BLaER1 (cell line): ENCODE data around the gene DPH2.

ENCODE experiments used
- H3K27ac ChIP-seq: shearing (Covaris generic); formaldehyde crosslinking; 2 replicates; pipeline ENCODE4 v1.8.1; 2022
- H3K27me3 ChIP-seq: shearing (Covaris generic); formaldehyde crosslinking; 2 replicates; pipeline ENCODE4 v1.8.1; 2022
- H3K36me3 ChIP-seq: shearing (Covaris generic); formaldehyde crosslinking; 2 replicates; pipeline ENCODE4 v1.8.1; 2022
- H3K4me1 ChIP-seq: shearing (Covaris generic); formaldehyde crosslinking; 2 replicates; pipeline ENCODE4 v1.8.1; 2022
- H3K4me2 ChIP-seq: shearing (Covaris generic); formaldehyde crosslinking; 2 replicates; pipeline ENCODE4 v1.8.1; 2022
- H3K4me3 ChIP-seq: shearing (Covaris generic); formaldehyde crosslinking; 2 replicates; pipeline ENCODE4 v1.8.1; 2022
- H3K9ac ChIP-seq: shearing (Covaris generic); formaldehyde crosslinking; 2 replicates; pipeline ENCODE4 v1.8.1; 2022
- H3K9me3 ChIP-seq: shearing (Covaris generic); formaldehyde crosslinking; 2 replicates; pipeline ENCODE4 v1.8.1; 2022
- H4K20me1 ChIP-seq: shearing (Covaris generic); formaldehyde crosslinking; 2 replicates; pipeline ENCODE4 v1.8.1; 2022
- Cebpa-rat ChIP-seq: shearing (Covaris generic); IDR thresholded peaks from 2 replicates; pipeline ENCODE4 v1.8.1; 2022

Gene DPH2

GRCh38 chr1:43980255-43981134 is 10.7 kb downstream of the DPH2 start:
- Histone ChIP-seq H3K27ac (peak overlapping the region; percentile 93), H3K9ac (peak overlapping the region; percentile 90), H3K36me3 (peaks cover 70% of the 10 kb centered on the region), H3K4me1 (peaks cover 57% of the 10 kb centered on the region), H3K4me2 (peak overlapping the region; percentile 94), H3K27me3 (no peaks in the 10 kb centered on the region), H3K4me3 (peak overlapping the region; percentile 86), H4K20me1 (peaks cover 81% of the 10 kb centered on the region), H3K9me3 (no peaks in the 10 kb centered on the region)
- peak; percentile 37; the same call in 1 of the 2 replicates for TF ChIP-seq Cebpa-rat

- peak overlapping the region; percentile 90 for H3K9ac ChIP-seq
Measured at GRCh38 chr1:43981135-43981491, 11.3 kb downstream of the DPH2 start.

GRCh38 chr1:43981636-43982035 is 11.8 kb downstream of the DPH2 start:
- Histone ChIP-seq H3K36me3 (peaks cover 75% of the 10 kb centered on the region), H3K4me1 (peaks cover 48% of the 10 kb centered on the region), H3K4me2 (peak overlapping the region; percentile 94), H3K9me3 (no peaks in the 10 kb centered on the region), H3K9ac (no peak overlapping the region), H3K4me3 (no peak overlapping the region), H3K27ac (no peak overlapping the region), H3K27me3 (no peaks in the 10 kb centered on the region), H4K20me1 (peaks cover 70% of the 10 kb centered on the region)
- no peak for TF ChIP-seq Cebpa-rat

More at GRCh38 chr1:43981135-43981491, 11.3 kb downstream of the DPH2 start:
- H3K36me3 ChIP-seq, result peaks cover 75% of the 10 kb centered on the region
- H3K4me3 ChIP-seq, result peak overlapping the region; percentile 86; the same call in 1 of the 2 replicates
- no peak for TF ChIP-seq Cebpa-rat
- no peaks in the 10 kb centered on the region for H3K27me3 ChIP-seq
- H3K4me2 ChIP-seq, result peak overlapping the region; percentile 94
- H3K27ac ChIP-seq, result no peak overlapping the region
- H4K20me1 ChIP-seq, result peaks cover 75% of the 10 kb centered on the region
- H3K9me3 ChIP-seq, result no peaks in the 10 kb centered on the region
- H3K4me1 ChIP-seq, result peaks cover 53% of the 10 kb centered on the region

- no peak for TF ChIP-seq Cebpa-rat
- Histone ChIP-seq H3K4me1 (peaks cover 42% of the 10 kb centered on the region), H3K4me3 (no peak overlapping the region), H3K27ac (no peak overlapping the region), H3K4me2 (peak overlapping the region; percentile 94; the same call in 1 of the 2 replicates), H3K9ac (no peak overlapping the region), H3K9me3 (no peaks in the 10 kb centered on the region), H3K36me3 (peaks cover 75% of the 10 kb centered on the region), H3K27me3 (no peaks in the 10 kb centered on the region), H4K20me1 (peaks cover 64% of the 10 kb centered on the region)
Measured at GRCh38 chr1:43982241-43982640, 12.4 kb downstream of the DPH2 start.

GRCh38 chr1:43982808-43983207 is 13.0 kb downstream of the DPH2 start:
- Histone ChIP-seq H3K9me3 (no peaks in the 10 kb centered on the region), H3K4me1 (peaks cover 36% of the 10 kb centered on the region), H4K20me1 (peaks cover 58% of the 10 kb centered on the region), H3K36me3 (peaks cover 73% of the 10 kb centered on the region), H3K27ac (no peak overlapping the region), H3K4me3 (no peak overlapping the region), H3K9ac (no peak overlapping the region), H3K27me3 (no peaks in the 10 kb centered on the region), H3K4me2 (no peak overlapping the region)
- TF ChIP-seq Cebpa-rat, result no peak

GRCh38 chr1:43983253-43983899 is 13.6 kb downstream of the DPH2 start:
- TF ChIP-seq Cebpa-rat, result no peak
- H3K9ac ChIP-seq, result no peak overlapping the region
- H3K9me3 ChIP-seq, result no peaks in the 10 kb centered on the region
- no peak overlapping the region for H3K27ac ChIP-seq
- peaks cover 30% of the 10 kb centered on the region for H3K4me1 ChIP-seq
- no peak overlapping the region; the same call in 1 of the 2 replicates for H3K4me2 ChIP-seq
- peaks cover 67% of the 10 kb centered on the region for H3K36me3 ChIP-seq
- H3K27me3 ChIP-seq, result no peaks in the 10 kb centered on the region
- H3K4me3 ChIP-seq, result no peak overlapping the region
- peaks cover 52% of the 10 kb centered on the region for H4K20me1 ChIP-seq

- peaks cover 49% of the 10 kb centered on the region for H4K20me1 ChIP-seq
- peaks cover 24% of the 10 kb centered on the region for H3K4me1 ChIP-seq
- H3K27me3 ChIP-seq, result no peaks in the 10 kb centered on the region
- H3K9me3 ChIP-seq, result no peaks in the 10 kb centered on the region
- H3K4me2 ChIP-seq, result no peak overlapping the region
- H3K9ac ChIP-seq, result no peak overlapping the region
- no peak overlapping the region for H3K4me3 ChIP-seq
- H3K36me3 ChIP-seq, result peaks cover 66% of the 10 kb centered on the region
- H3K27ac ChIP-seq, result no peak overlapping the region
- no peak for TF ChIP-seq Cebpa-rat
Measured at GRCh38 chr1:43984855-43985254, 15.0 kb downstream of the DPH2 start.

GRCh38 chr1:43985984-43986595 is 16.3 kb downstream of the DPH2 start:
- Histone ChIP-seq H3K27ac (no peak overlapping the region), H3K9me3 (no peaks in the 10 kb centered on the region), H3K4me3 (no peak overlapping the region), H3K36me3 (peaks cover 63% of the 10 kb centered on the region), H3K27me3 (no peaks in the 10 kb centered on the region), H4K20me1 (peaks cover 39% of the 10 kb centered on the region), H3K9ac (no peak overlapping the region), H3K4me1 (peaks cover 19% of the 10 kb centered on the region), H3K4me2 (no peak overlapping the region)
- no peak for TF ChIP-seq Cebpa-rat

- no peak for TF ChIP-seq Cebpa-rat
- no peaks in the 10 kb centered on the region for H3K27me3 ChIP-seq
- no peak overlapping the region for H3K27ac ChIP-seq
- H3K36me3 ChIP-seq, result peaks cover 57% of the 10 kb centered on the region
- H3K9ac ChIP-seq, result no peak overlapping the region
- H3K4me3 ChIP-seq, result no peak overlapping the region
- H3K4me2 ChIP-seq, result no peak overlapping the region
- peaks cover 15% of the 10 kb centered on the region for H3K4me1 ChIP-seq
- H3K9me3 ChIP-seq, result no peaks in the 10 kb centered on the region
- H4K20me1 ChIP-seq, result peaks cover 33% of the 10 kb centered on the region
Measured at GRCh38 chr1:43986712-43987111, 16.9 kb downstream of the DPH2 start.
